NCI-H446 treated with DMSO at 0.1 percent for 48 hours (cell line): Measurements from ENCODE around the gene MCM9.
"Not testable (repeated sequence)": the region's sequence is repeated elsewhere in the genome, so short reads cannot be mapped to it uniquely, and the experiment has no call there.

Experiments
- DNase-seq: peaks from one replicate; lab custom pipeline; 2025; lab: John Stamatoyannopoulos, UW

The MCM9 gene

DNA sequence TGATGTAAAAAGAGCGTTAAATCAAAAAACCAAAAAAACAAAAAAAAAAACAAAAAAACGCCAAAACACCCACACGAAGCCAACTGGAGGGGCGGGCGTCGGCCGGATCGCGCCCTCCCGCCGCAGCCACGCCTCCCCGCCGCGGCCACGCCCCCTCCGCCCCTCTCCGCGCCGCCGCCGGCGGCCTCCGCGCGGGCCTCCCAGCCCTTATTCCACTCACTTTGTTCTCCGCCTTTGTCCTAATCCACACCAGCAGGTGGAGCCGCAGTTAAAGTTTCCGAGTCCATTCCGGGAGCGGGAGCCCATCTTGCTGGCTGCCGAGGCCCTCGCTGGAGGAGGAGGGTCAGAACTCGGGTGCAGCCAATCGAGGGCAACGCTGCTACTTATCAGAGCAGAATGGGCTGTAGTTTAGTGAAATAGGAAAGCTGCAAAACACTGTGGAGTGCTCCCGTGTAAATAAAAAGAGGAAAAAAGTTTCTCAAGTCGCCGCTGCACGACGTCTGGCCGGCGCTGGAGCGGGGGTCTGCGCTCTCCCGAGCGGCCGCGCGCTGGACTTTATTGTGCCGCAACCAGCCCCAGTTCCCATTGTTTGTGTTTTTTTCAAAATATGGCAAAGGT, 41.0 kb downstream of the MCM9 start, which contains the start of gene ASF1A:
ASF1A (plus strand) TSS at position 346 of the 618 bp plus-strand sequence; CDS start at position 608, 262 bp downstream.
- peak; percentile 94 for DNase-seq

DNA sequence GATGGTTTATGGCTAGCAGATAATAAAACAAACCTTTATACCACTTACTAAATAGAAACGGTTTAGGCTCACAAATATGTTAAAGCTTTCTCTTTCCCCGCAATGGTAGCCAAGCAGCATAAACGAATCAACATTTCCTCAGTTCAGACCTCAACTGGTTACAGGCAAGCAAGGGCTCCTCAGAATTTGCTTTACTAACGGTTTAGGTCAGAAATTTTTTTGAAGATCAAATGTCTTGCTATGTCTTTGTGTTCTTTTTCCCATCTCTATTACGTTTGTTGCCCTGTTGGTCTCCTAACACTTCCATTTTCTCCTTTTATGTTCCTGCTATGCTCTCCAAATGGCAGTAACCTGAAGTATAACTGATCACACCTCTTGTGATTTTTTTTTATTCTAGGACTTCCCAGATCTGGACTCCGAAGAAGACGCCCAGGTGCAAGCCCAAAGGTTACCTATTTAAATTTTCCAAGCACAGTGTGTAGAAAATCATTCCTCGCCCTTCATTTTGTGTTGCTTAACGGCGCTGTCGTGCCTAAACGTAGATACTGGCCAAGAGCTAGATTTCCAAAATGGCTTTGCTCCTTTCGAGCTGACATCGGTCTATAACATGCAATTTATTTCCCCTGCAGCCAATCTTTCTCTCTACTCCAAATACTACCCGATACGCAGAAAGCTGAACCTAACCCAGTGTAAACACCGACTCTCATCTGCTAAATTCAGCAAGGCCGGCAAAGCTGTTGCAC, 41.7 kb downstream of the MCM9 start:
- DNase-seq: peak; percentile 68

DNA sequence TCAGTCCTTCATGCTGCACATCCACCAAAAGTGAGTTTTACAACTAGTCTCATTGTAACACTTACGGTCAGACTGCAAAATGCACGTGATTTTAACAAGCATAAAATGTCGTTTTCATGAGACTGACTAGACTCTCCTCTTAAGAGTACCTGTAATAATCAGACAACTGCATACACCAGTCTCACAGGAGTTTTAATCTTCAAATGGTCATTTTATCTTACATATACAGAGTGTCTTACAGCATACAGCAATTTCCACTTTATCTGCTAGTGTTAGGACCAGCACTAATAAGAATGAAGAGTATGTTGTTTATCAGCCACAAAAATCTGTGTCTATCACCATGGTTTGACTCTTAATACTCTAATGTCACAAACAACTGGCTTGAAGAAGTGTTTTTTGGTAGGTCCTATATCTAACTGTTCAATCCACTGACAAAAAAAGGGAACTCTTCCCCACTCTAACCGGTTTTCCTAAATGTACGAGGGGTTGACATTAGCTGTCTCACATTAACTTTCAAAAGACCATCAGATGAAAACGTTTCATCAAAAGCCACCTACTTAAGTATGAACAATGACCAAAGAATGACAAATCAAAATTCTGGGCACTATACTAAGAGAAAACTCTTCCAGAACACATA, 42.5 kb downstream of the MCM9 start:
- DNase-seq: no peak

DNA sequence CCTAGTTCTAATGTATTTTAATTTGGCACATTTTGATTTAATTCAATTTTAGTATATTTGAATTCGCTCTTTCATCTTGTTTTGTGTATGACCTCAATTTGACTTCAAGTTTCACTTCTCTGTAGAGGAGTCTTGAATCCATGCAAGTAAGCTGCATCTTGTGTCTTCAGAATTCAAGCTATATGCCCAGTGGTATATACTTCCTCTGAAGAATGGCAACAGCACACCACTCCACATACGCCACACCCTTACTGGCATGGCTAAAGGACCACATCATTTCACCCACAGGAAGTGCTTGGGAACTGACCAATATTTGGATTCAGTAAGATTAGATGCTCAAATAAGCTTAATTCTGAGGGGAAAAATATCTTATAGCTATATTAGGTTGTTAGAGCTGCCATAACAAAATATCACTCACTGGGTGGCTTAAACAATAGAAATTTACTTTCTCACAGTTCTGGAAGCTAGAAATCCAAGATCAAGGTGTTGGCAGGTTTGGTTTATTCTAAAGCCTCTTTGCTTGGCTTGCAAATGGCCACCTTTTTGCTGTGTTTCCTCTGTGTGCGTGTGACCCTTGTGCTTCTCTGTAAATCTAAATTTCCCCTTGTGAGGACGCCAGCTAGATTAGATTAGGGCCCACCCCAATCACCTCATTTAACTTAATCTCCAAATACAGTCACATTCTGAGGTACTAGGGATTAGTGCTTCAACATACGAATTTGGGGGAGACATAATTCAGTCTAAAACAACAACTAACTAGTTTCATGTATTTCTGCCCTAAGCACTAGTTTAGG, 43.8 kb downstream of the MCM9 start:
- DNase-seq: no peak

DNA sequence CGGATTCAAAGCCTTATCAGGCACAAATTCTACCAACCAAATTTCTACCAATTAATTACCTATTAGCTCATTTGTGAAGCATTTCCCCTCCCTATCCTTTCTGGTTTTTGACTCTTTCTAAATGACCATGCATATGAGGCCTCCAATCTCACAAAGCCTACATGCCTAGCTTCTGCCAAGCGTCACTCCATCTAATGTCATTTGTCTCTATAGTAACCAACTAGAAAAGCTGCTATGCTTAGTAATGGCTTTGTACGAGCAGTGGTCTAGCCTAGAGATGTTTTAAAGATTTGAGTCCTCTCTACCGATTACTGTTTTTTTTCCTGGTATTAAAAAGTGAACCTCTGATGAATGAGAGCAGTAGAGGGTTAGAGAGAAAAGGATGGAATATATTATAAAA, 45.8 kb downstream of the MCM9 start:
- DNase-seq: no peak

DNA sequence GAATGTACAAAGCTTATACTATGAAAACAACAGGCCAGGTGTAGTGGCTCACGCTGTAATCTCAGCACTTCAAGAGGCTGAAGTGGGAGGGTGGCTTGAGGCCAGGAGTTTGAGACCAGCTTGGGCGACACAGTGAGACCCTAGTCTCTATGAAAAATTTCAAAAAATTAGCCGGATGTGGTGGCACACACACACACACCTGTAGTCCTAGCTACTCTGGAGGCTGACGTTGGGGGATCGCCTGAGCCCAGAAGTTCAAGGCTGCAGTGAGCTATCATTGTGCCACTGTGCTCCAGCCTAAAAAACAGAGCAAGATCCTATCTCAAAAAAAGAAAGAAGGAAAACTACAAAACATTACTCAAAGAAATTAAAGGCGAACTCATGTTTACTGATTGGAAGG, 48.3 kb downstream of the MCM9 start:
- DNase-seq: no peak

DNA sequence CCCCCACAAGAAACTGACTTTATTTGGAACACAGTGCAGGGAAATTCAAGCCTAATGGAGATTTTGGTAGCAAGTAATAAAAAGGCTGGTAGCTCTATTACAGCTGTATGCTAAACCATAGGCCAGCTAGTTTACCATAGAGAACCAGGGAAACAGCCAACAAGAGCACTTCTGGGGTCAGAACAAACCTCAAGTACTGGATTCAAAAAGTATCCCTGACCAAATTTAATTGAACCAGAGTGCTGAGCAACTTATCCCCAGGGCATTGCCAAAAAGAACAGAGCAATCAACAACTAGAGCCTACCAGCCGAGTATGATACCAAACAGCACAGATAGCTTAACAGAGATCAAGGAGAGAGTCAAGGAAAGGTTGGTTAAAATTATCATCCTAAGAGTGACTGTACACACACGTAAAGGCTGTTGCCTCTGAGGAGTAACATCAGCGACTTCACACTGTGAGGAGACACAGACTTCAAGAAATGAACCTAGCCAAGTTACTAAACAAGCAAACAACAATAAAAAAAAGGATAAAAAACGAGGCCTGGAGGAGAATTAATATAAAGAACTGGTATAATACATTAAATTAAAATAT, 52.5 kb downstream of the MCM9 start:
- DNase-seq: no peak

DNA sequence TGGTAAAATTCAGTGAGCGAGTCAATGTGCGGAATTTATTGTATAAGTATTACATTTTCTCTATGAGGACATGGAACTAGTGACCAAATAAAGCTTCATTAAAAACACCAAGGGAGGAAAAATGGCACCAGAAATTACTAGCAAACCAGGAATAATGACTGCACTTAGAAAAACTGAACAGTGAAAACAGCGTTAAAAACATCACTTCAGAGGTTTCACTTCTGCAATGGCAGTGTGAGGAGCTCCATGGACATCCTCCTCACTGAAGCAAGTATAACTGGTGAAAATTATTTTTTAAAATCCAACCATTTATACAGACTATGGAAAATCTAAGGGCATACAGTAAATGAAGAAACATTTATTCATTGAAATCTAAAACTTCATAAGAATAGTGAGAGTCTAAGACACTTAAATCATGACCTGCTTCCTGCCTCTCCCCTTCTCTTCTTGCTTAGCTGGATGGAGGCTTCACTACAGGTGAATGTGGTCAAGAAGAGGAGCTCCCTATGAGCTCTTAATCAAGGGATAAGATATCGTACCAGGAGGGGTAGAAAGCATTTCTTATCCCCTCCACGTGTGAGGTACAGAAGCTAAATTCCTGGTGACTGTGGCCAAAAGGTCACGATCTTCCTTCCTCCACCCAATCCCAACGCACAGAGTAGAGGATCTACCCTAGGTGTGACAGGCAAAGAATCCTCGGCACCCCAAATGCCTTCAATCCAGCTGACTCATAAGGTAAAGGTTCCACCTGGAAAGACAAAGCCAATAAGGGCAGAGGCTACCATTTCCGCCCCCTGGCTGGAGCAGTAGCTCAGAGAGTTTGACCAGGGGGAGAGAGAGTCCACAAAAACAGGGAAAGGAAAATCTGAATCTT, 53.3 kb downstream of the MCM9 start:
- no peak for DNase-seq

DNA sequence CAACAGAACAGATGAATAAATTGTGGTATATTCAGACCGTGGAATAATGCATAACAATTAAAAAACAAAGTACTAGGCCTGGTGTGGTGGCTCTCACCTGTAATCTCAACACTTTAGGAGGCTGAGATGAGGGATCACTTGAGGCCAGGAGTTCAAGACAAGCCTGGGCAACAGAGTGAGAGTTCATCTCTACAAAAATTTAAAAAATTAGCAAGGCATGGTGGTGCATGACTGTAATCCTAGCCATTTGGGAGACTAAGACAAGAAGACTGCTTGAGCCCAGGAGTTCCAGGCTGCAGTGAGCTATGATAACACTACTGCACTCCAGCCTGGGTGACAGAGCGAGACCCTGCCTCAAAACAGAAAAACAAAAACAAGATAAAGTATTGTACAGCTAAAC, 57.2 kb downstream of the MCM9 start:
- no peak for DNase-seq

DNA sequence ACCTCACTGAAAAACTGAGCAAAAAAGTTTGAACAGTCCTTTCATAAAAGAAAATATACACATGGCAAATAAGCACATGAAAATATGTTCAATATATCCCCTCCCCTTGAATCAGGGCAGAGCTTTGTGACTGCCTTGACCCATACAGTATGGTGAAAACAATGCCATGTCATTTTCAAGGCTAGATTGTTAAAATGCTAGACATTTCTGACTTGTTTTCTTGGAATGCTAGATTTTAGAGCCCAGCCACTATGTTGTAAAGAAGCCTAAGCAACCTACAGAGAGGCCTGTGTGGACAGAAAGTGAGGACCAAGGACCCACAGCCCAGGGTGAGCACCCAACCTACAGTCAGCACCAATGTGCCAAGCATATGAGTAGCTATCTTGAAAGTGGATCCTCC, 58.1 kb downstream of the MCM9 start:
- no peak for DNase-seq

DNA sequence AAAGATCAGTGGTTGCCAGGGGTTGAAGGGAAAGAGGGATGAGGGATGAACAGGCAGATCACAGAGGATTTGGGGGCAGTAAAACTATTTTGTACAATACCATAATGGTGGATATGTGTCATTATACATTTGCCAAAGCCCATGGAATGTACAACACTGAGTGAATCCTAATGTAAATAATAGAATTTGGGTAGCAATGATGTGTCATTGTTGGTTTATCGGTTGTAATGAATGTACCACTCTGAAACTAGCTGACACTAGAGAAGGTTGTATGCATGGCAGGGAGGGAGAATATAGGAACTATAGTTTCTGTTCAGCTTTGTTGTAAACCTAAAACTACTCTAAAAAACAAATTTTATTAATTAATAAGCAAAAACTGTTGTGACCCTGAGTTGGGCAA, 58.8 kb downstream of the MCM9 start:
- no peak for DNase-seq

DNA sequence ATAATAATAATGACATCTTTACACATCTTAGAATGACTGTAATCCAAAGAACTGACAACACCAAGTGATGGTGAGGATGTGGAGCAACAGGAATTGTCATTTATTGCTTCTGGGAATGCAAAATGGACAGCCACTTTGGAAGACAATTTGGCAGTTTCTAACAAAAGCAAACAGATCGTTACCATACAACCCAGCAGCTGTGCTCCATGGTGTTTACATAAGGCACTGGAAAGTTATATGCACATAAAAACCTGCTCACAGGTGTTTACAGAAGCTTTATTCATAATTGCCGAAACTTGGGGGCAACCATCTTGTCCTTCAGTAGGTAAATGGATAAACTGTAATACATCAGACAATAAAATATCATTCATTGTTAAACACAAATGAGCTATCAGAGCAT, 59.3 kb downstream of the MCM9 start:
- no peak for DNase-seq

DNA sequence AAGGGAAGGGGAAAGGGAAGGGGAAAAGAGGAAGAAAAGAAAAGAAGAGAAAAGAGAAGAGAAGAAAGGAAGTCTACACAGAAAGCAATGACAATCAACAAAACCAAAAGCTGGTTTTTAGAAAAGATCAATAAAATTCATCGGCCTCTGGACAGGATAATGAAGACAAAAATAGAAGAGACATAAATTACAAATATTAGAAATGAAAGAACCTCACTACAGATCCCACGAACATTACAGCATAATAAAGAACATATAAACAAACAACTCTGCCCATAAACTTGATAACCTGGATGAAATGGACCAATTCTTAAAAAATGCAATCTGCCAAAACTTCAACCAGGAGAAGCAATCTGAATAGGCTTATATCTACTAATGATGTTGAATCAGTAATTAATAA, 61.7 kb downstream of the MCM9 start:
- DNase-seq: no peak

DNA sequence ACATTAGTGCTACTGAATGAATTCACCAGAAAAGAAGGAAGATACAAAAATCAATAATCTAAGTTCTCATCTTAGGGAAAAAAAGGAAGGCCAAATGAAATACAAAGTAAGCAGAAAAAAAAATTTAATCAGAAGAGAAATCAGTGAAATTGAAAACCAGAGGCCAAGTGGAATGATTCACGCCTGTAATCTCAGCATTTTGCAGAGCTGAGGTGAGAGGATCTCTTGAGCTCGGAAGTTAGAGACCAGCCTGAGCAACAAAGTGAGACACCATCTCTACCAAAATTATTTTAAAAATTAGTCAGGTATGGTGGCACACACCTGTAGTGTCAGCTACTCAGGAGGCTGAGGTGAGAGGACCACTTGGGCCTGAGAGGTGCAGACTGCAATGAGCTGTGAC, 62.2 kb downstream of the MCM9 start:
- DNase-seq: no peak

DNA sequence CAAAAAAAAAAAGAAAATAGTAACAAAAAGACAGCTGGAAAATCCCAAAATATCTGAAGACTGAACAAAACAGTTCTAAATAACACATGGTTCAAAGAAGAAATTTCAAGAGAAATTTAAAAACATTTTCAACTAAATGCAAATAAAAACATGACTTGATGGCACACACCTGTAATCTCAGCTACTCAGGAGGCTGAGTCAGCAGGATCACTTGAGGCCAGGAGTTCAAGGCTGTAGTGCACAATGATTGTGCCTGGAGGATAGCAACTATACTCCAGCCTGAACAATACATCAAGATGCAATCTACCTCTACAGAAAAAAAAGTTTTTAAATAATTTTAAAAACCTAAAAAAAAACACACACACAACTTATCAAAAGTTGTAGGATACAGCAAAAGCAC, 62.6 kb downstream of the MCM9 start:
- no peak for DNase-seq

DNA sequence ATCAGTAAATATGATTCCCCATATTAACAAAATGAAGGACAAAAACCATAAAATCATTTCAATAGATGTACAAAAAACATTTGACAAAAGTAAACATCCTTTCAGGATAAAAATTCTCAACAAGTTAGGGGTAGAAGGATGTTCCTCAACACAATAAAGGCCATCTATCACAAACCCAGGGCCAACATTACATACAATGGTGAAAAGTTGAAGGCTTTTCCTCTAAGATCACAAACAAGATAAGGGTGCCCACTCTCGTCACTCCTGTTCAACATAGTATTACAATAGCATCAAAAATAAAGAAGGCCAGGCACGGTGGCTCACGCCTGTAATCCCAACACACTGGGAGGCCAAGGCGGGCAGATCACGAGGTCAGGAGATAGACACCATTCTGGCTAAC, 63.6 kb downstream of the MCM9 start:
- no peak for DNase-seq

DNA sequence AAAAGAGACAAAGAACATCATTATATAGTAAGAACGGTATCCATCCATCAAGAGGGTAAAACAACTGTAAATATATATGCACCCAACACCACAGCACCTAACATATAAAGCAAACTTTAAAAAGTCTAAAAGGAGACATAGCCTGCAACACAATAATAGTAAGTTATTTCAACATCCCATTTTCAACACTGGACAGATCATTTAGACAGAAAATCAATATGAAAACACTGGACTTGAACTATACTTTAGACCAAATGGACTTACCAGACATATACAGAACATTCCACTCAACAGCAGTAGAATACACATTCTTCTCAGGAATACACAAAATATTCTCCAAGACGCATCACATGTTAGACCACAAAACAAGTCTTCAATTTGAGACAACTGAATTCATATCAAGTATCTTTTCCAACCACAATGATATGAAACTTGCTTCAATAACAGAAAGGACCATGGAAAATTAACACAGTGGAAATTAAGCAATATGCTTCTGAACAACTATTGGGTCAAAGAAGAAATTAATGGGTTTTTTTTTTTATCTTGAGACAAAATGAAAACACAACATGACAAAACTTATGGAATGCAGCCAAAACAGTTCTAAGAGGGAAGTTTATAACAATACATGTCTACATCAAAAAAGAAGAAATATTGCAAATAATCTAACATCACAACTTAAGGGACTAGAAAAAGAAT, 64.9 kb downstream of the MCM9 start:
- no peak for DNase-seq

DNA sequence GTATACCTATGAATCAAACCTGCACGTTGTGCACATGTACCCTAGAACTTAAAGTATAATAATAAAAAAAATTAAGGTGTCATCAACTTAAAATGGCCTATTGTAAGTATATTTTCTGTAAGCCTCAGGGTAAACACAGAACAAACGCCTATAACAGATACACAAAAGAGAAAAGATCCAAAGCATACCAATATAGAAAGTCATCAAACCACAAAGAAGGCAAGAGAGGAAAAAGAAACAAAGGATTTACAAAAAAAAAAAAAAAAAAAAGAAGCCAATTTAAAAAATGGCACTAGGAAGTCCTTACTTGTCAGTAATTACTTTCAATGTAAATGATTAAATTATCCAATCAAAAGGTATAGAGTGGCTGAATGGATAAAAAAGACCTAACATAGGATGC, 65.6 kb downstream of the MCM9 start:
- DNase-seq: no peak

DNA sequence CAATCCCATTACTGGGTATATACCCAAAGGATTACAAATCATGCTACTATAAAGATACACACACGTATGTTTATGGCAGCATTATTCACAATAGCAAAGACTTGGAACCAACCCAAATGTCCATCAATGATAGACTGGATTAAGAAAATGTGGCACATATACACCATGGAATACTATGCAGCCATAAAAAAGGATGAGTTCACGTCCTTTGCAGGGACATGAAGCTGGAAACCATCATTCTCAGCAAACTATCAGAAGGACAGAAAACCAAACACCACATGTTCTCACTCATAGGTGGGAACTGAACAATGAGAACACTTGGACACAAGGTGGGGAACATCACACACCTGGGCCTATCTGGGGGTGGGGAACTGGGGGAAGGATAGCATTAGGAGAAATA, 66.1 kb downstream of the MCM9 start:
- DNase-seq: not testable (repeated sequence)

DNA sequence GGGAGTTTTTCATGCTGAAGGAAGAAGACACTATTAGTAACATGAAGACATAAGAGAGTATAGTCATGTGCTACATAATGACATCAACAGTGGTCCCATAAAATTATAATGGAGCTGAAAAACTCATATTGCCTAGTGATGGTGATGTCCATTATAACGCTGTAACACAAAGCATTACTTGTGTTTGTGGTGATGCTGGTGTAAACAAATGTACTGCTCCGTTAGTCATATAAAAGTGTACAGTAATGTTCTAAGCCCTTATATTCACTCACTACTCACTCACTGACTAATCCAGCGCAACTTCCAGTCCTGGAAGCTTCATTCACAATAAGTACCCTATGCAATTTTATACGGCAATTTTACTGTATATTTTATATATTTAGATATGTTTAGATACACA, 67.8 kb downstream of the MCM9 start:
- no peak for DNase-seq

DNA sequence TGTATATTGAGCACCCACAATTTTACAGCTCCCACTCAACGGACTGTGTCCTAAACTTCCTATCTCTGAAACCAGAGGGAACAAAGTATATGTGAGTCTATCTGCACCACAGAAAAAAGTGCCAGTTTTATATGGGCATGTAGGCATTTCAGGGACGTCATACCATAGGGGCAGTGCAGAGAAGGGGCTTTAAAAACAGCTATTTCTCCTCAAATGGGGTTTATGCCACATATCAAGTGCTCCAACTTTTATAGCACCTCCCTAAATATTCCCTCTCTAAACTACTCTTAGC, 69.9 kb downstream of the MCM9 start:
- DNase-seq: no peak
